Esophagus squamous epithelium (tissue), 4 donors: ENCODE measurements around the gene HS6ST1.

Experiments used
- CTCF ChIP-seq, 6 experiments: fragments of 450-650 bp in 4 of 6; fragments of 200-600 bp in 2 of 6; sonication (generic) in 2 of 6; IDR thresholded peaks; one replicate each; pipeline ENCODE4 v1.5.1; 2016 to 2019; ENCODE audit warnings: antibody characterized with exemption in 6 of 6, mild to moderate bottlenecking in 4 of 6, moderate library complexity in 4 of 6
- POLR2A ChIP-seq, 4 donors: fragments of 450-650 bp; IDR thresholded peaks; one replicate each; pipeline ENCODE4 v1.6.1; 2017; ENCODE audit warnings: antibody characterized with exemption in 4 of 4, mild to moderate bottlenecking in 4 of 4, moderate library complexity in 3 of 4

- TF ChIP-seq CTCF (IDR thresholded peaks at IDR 0.05) (no peak), POLR2A (IDR thresholded peaks at IDR 0.05) (no peak)
Observed at GRCh38 chr2:128364441-128364911, 45.8 kb upstream of the HS6ST1 start.
